Smooth muscle cell (in vitro differentiated cells): ENCODE measurements around the gene ITPKB. TPM values are rescaled to one million over a fixed set of nuclear protein-coding genes. Genes with fewer than 3 reads are reported as not detected.

Experiments used
- DNase-seq: peaks from one replicate; lab custom pipeline; 2025; ENCODE audit not compliant: unreplicated experiment; lab: John Stamatoyannopoulos, UW
- H2AFZ ChIP-seq: fragments of 200-600 bp; sonication (generic); 2 replicates; pipeline ENCODE4 v1.6.0; 2016; ENCODE audit warnings: antibody characterized with exemption, low read depth, mild to moderate bottlenecking
- H3F3A ChIP-seq: fragments of 200-600 bp; sonication (generic); 2 replicates; pipeline ENCODE4 v1.6.0; 2017; ENCODE audit warnings: antibody characterized with exemption, low read depth
- H3K27ac ChIP-seq: fragments of 200-600 bp; sonication (generic); 2 replicates; pipeline ENCODE4 v1.5.1; 2016; ENCODE audit warnings: low read depth, mild to moderate bottlenecking
- H3K27me3 ChIP-seq: fragments of 200-600 bp; sonication (generic); 2 replicates; pipeline ENCODE4 v1.6.1; 2016; ENCODE audit warnings: low read depth, mild to moderate bottlenecking
- H3K36me3 ChIP-seq: fragments of 200-600 bp; sonication (generic); 2 replicates; pipeline ENCODE4 v1.5.1; 2016; ENCODE audit warnings: low read depth
- H3K4me1 ChIP-seq: fragments of 200-600 bp; sonication (generic); 2 replicates; pipeline ENCODE4 v1.5.1; 2016; ENCODE audit warnings: low read depth
- H3K4me2 ChIP-seq: fragments of 200-600 bp; sonication (generic); 2 replicates; pipeline ENCODE4 v1.6.0; 2016; ENCODE audit warnings: mild to moderate bottlenecking
- H3K4me3 ChIP-seq: fragments of 200-600 bp; sonication (generic); 2 replicates; pipeline ENCODE4 v1.5.1; 2016; ENCODE audit warnings: mild to moderate bottlenecking
- H3K79me2 ChIP-seq: fragments of 200-600 bp; sonication (generic); 2 replicates; pipeline ENCODE4 v1.6.0; 2016; ENCODE audit warnings: low read depth, mild to moderate bottlenecking
- H3K9ac ChIP-seq: fragments of 200-600 bp; sonication (generic); 2 replicates; pipeline ENCODE4 v1.6.0; 2016; ENCODE audit warnings: low read depth
- H3K9me3 ChIP-seq: fragments of 200-600 bp; sonication (generic); replicated peaks from 2 replicates; pipeline ENCODE4 v1.5.1; 2016; ENCODE audit warnings: low read depth
- H4K20me1 ChIP-seq: fragments of 200-600 bp; sonication (generic); 2 replicates; pipeline ENCODE4 v1.6.0; 2016; ENCODE audit warnings: low read depth
- CTCF ChIP-seq: fragments of 200-600 bp; sonication (generic); IDR thresholded peaks from 2 replicates; pipeline ENCODE4 v1.5.1; 2017; ENCODE audit warnings: borderline replicate concordance, mild to moderate bottlenecking, antibody characterized with exemption; ENCODE audit not compliant: insufficient read depth, poor library complexity, severe bottlenecking
- WGBS: methylation state at CpG from one replicate; pipeline ENCODE4 v1.1.7; 2016; ENCODE audit warnings: low lambda C conversion rate; 5-methylcytosine and 5-hydroxymethylcytosine counted together
- polyA plus RNA-seq: library from polyadenylated mRNA; unstranded; fragments of >200 nt; fragmentation: Nextera tagmentation; extraction: Ambion mirVana; gene quantifications from 2 replicates; pipeline ENCODE4 v1.2.1, GENCODE V29; 2016
- total RNA-seq: library from RNA; depleted of rRNA; stranded (reverse); fragments of >200 nt; gene quantifications from 2 replicates; pipeline ENCODE4 v1.2.3, GENCODE V29; 2014

The ITPKB gene
- total and polyA plus RNA-seq, 2 experiments from 2014 or later, result 8.9 to 11.4 TPM

- H3K4me3 ChIP-seq, result no peak overlapping the region
- no peak overlapping the region for H2AFZ ChIP-seq
- no peak overlapping the region for H3K9ac ChIP-seq
- H3K27me3 ChIP-seq, result no peaks in the 10 kb centered on the region
- DNase-seq, result no peak
- peaks cover 4% of the 10 kb centered on the region for H3F3A ChIP-seq
- no peak overlapping the region for H3K27ac ChIP-seq
- H3K9me3 ChIP-seq, result no peaks in the 10 kb centered on the region
- H3K4me2 ChIP-seq, result no peak overlapping the region
- peaks cover 5% of the 10 kb centered on the region for H3K79me2 ChIP-seq
- no peaks in the 10 kb centered on the region for H4K20me1 ChIP-seq
- H3K36me3 ChIP-seq, result no peaks in the 10 kb centered on the region
- peaks cover 46% of the 10 kb centered on the region for H3K4me1 ChIP-seq
- WGBS, result 81% methylated on average over 4 of the region's 4 CpGs
- TF ChIP-seq CTCF, result no peak
Observed at GRCh38 chr1:226656201-226656600, 82.9 kb downstream of the ITPKB start.

- no peaks in the 10 kb centered on the region for H3K27me3 ChIP-seq
- no peak overlapping the region for H3K4me3 ChIP-seq
- H3K9me3 ChIP-seq, result no peaks in the 10 kb centered on the region
- no peaks in the 10 kb centered on the region for H4K20me1 ChIP-seq
- H3K79me2 ChIP-seq, result no peaks in the 10 kb centered on the region
- no peak for TF ChIP-seq CTCF
- no peak for DNase-seq
- H3K4me2 ChIP-seq, result peak overlapping the region; percentile 56
- no peaks in the 10 kb centered on the region for H3K36me3 ChIP-seq
- WGBS, result 84% methylated on average over 12 of the region's 12 CpGs
- H3K4me1 ChIP-seq, result peaks cover 40% of the 10 kb centered on the region
- H3F3A ChIP-seq, result no peaks in the 10 kb centered on the region
- peak overlapping the region; percentile 91 for H3K27ac ChIP-seq
- no peak overlapping the region for H2AFZ ChIP-seq
- H3K9ac ChIP-seq, result no peak overlapping the region
Observed at GRCh38 chr1:226655251-226656163, 83.6 kb downstream of the ITPKB start.

- peak overlapping the region; percentile 53 for H3K9ac ChIP-seq
- no peak for DNase-seq
- 71% methylated on average over 8 of the region's 8 CpGs for WGBS
- H3K4me2 ChIP-seq, result peak overlapping the region; percentile 56
- TF ChIP-seq CTCF, result no peak
- no peaks in the 10 kb centered on the region for H3F3A ChIP-seq
- H3K27ac ChIP-seq, result peak overlapping the region; percentile 91
- H3K9me3 ChIP-seq, result no peaks in the 10 kb centered on the region
- peaks cover 39% of the 10 kb centered on the region for H3K4me1 ChIP-seq
- H3K79me2 ChIP-seq, result no peaks in the 10 kb centered on the region
- no peaks in the 10 kb centered on the region for H4K20me1 ChIP-seq
- no peaks in the 10 kb centered on the region for H3K36me3 ChIP-seq
- H2AFZ ChIP-seq, result no peak overlapping the region
- no peaks in the 10 kb centered on the region for H3K27me3 ChIP-seq
- no peak overlapping the region for H3K4me3 ChIP-seq
Observed at GRCh38 chr1:226654668-226655055, 84.4 kb downstream of the ITPKB start.
